Uterus (tissue), 4 donors: ENCODE results near the gene NKAIN2. TPM values are rescaled to one million over a fixed set of nuclear protein-coding genes. Genes with fewer than 3 reads are reported as not detected.

Experiments
- DNase-seq, 2 donors: peaks; one replicate each; pipeline ENCODE4 v3.0.0-alpha.2; 2019 to 2020
- H3K27ac ChIP-seq, 2 donors: fragments of 200-600 bp; sonication (generic); 1 replicate in 1 of 2; 2 replicates in 1 of 2; pipeline ENCODE4 v1.5.1; 2016 to 2018
- H3K27me3 ChIP-seq, 2 donors: fragments of 200-600 bp; sonication (generic); one replicate each; pipeline ENCODE4 v1.5.1; 2018 to 2019; ENCODE audit warnings: control low read depth in 1 of 2
- H3K36me3 ChIP-seq, 2 donors: fragments of 200-600 bp; sonication (generic); one replicate each; pipeline ENCODE4 v1.5.1; 2019; ENCODE audit warnings: control low read depth in 1 of 2
- H3K4me1 ChIP-seq, 2 donors: fragments of 200-600 bp; sonication (generic); one replicate each; pipeline ENCODE4 v1.5.1; 2018 to 2019; ENCODE audit warnings: control low read depth in 1 of 2
- H3K4me3 ChIP-seq, 2 donors: fragments of 200-600 bp; sonication (generic); 1 replicate in 1 of 2; 2 replicates in 1 of 2; pipeline ENCODE4 v1.5.1; 2018 to 2019; ENCODE audit warnings: mild to moderate bottlenecking in 1 of 2
- H3K9me3 ChIP-seq, 2 donors: fragments of 200-600 bp; sonication (generic); one replicate each; pipeline ENCODE4 v1.5.1; 2019; ENCODE audit warnings: control low read depth in 1 of 2
- CTCF ChIP-seq, 4 experiments: fragments of 200-600 bp in 2 of 4; fragments of 450-650 bp in 2 of 4; sonication (generic) in 2 of 4; IDR thresholded peaks; one replicate each; pipeline ENCODE4 v1.5.1; 2016 to 2019; ENCODE audit warnings: antibody characterized with exemption in 4 of 4, mild to moderate bottlenecking in 2 of 4, moderate library complexity in 1 of 4
- POLR2A ChIP-seq, 2 donors: fragments of 450-650 bp; IDR thresholded peaks; one replicate each; pipeline ENCODE4 v1.6.1; 2016; ENCODE audit warnings: antibody characterized with exemption in 2 of 2, mild to moderate bottlenecking in 1 of 2, moderate library complexity in 1 of 2
- intact Hi-C: fragments of 100-400 bp; cut with DNase I; formaldehyde crosslinking; loops from one replicate; pipeline ENCODE4 v1.15.1; 2023; ENCODE audit warnings: low total_unique reads
- total RNA-seq, 4 donors: library from RNA; depleted of rRNA in 3 of 4; stranded (reverse); fragments of >200 nt in 3 of 4; gene quantifications; one replicate each; pipeline versions ENCODE4 v1.1.0 to v1.2.4, GENCODE V29; 2014 to 2023
- donor health status: DM: yes; HTN: yes; CAD: no.

Gene NKAIN2
- total RNA-seq, 4 donors from 2014 or later: 0.59 to 1.1 (median 1.0) TPM; not detected in 1

DNA sequence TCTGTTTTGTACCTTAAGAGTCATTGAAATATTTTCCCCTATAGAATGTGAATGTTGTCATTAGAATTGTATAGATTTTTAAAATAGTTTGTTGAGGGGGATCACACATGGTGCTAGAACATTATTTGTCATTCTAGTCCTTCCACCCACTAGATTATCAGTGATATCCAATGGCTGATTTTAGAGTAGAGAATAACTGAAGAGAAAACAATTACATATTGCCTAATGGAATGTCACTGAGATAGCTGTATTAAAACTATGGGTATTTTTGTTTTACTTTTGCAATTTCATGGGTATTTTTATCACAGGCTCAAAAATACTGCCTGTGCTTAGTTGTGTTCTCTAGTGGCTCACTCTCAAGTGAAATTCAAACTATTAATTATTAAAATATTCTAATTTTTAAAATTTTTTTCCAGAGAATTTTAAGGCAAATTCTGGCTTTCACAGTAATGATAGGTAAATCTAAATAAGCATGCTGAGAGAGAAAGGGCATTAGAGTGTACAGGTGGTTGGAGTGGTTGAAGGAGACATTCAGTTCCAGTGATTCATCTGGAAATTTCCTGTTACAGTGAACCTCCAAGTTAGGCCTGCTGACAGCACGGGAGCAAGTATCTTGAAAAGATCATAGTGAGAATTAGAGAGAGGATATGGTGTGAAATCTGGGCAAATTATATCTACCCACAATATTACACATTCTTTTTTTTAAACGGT lies 399.6 kb downstream of the NKAIN2 start:
- DNase-seq: no peak
- Histone ChIP-seq H3K4me1 (no peaks in the 10 kb centered on the region), H3K4me3 (no peak overlapping the region), H3K27ac (no peak overlapping the region), H3K27me3 (no peaks in the 10 kb centered on the region), H3K36me3 (no peaks in the 10 kb centered on the region), H3K9me3 (no peaks in the 10 kb centered on the region)
- TF ChIP-seq POLR2A (IDR thresholded peaks at IDR 0.05) (no peak), CTCF (IDR thresholded peaks at IDR 0.05) (no peak)
- intact Hi-C loops: no loop called here

DNA sequence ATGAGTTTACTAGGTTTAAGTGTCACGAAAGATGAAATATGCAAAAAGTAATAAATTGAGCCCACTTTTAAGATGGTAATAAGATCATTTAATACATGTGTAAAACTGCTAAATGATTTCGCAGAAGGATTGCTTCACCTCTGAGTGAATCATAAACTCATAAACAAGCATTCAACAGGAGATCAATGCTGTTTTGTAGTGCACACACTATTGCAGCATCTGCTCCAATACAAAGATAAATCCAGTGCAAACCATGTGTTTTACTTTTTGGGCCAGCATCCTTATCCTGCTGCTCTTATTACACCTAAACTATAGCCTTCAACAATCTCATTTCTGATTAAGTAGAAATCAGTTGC lies 400.1 kb downstream of the NKAIN2 start:
- Histone ChIP-seq H3K27me3 (no peaks in the 10 kb centered on the region), H3K36me3 (no peaks in the 10 kb centered on the region), H3K27ac (no peak overlapping the region), H3K4me1 (no peaks in the 10 kb centered on the region), H3K9me3 (no peaks in the 10 kb centered on the region), H3K4me3 (no peak overlapping the region)
- intact Hi-C loops: no loop called here
- no peak for DNase-seq
- no peak for TF ChIP-seq POLR2A (IDR thresholded peaks at IDR 0.05)

DNA sequence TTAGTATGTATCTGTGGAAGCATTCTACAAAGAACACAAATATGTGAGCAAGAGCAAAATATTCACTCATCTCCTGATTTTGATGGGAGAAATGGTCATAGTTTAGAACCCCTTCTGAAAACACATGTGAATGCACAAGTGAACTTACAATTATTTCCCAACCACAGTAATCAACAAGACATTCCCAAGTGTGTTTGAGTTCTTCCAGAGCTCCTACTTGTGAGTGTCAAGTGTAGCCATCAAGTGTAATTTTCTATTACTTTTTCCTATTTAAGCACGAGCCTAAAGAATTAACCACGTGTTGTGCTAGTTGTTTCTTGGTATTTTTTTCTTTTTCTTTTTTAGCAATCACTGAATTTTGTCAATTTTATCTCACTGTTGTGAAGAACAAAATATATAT lies 402.3 kb downstream of the NKAIN2 start:
- Histone ChIP-seq H3K36me3 (no peaks in the 10 kb centered on the region), H3K4me3 (no peak overlapping the region), H3K4me1 (no peaks in the 10 kb centered on the region), H3K27ac (no peak overlapping the region), H3K9me3 (no peaks in the 10 kb centered on the region), H3K27me3 (no peaks in the 10 kb centered on the region)
- intact Hi-C loops: no loop called here
- TF ChIP-seq POLR2A (IDR thresholded peaks at IDR 0.05): no peak
- no peak for TF ChIP-seq CTCF (IDR thresholded peaks at IDR 0.05)
- no peak for DNase-seq

GRCh38 chr6:124223611-124224345 lies 420.1 kb downstream of the NKAIN2 start:
- H3K27me3 ChIP-seq: no peaks in the 10 kb centered on the region
- DNase-seq: no peak
- intact Hi-C loops: no loop called here
- no peaks in the 10 kb centered on the region for H3K36me3 ChIP-seq
- H3K4me1 ChIP-seq: no peaks in the 10 kb centered on the region
- H3K27ac ChIP-seq: no peak overlapping the region
- peaks cover 0 to 2% of the 10 kb centered on the region in 2 donors for H3K9me3 ChIP-seq
- no peak overlapping the region for H3K4me3 ChIP-seq
- TF ChIP-seq POLR2A (IDR thresholded peaks at IDR 0.05): no peak
- TF ChIP-seq CTCF (IDR thresholded peaks at IDR 0.05): no peak

DNA sequence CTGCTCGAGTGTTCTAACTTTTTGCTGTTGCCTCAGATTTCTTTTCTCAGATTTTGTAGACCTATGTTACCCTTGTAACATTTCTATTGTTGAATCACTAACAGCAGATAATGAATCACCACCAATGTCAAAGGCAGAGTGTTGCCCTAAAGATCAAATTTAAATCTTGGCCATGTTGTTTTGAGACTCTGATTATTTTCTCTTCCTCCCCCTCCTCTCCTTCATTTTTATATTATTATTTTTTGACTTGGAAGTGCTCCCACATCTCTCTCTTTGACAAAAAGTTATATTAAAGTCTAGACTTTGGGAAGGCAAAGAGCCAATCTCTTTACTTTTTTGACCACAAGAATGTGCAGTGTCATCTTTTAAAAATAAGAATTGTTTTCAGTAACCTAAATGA lies 422.7 kb downstream of the NKAIN2 start:
- Histone ChIP-seq H3K9me3 (no peaks in the 10 kb centered on the region), H3K27me3 (no peaks in the 10 kb centered on the region), H3K4me1 (no peaks in the 10 kb centered on the region), H3K4me3 (no peak overlapping the region), H3K36me3 (no peaks in the 10 kb centered on the region), H3K27ac (no peak overlapping the region)
- intact Hi-C loops: no loop called here
- DNase-seq: no peak
- TF ChIP-seq CTCF (IDR thresholded peaks at IDR 0.05) (no peak), POLR2A (IDR thresholded peaks at IDR 0.05) (no peak)
